H1 (cell line): Measurements from ENCODE around the gene LRRC56. TPM values are rescaled to one million over a fixed set of nuclear protein-coding genes. Genes with fewer than 3 reads are reported as not detected.

Experiments
- BACH1 ChIP-seq: IDR thresholded peaks from 2 replicates; pipeline ENCODE4 v1.6.1; 2012; ENCODE audit warnings: low read length, improper control_type of control experiment
- GTF2F1 ChIP-seq: IDR thresholded peaks from 2 replicates; pipeline ENCODE4 v1.6.1; 2012; ENCODE audit warnings: low read depth, low read length, improper control_type of control experiment, borderline replicate concordance
- NANOG ChIP-seq: IDR thresholded peaks from 2 replicates; pipeline ENCODE4 v1.6.1; 2011; ENCODE audit warnings: low read length, low read depth, mild to moderate bottlenecking, inconsistent platforms; ENCODE audit not compliant: insufficient read depth, poor library complexity, severe bottlenecking
- POLR2A ChIP-seq, 2 experiments: IDR thresholded peaks; 1 replicate in 1 of 2; 2 replicates in 1 of 2; pipeline ENCODE4 v1.6.1; 2011; ENCODE audit warnings: low read depth in 2 of 2, low read length in 2 of 2, mild to moderate bottlenecking in 2 of 2; ENCODE audit errors: control extremely low read depth in 1 of 2
- POU5F1 ChIP-seq: IDR thresholded peaks from 2 replicates; pipeline ENCODE4 v1.6.1; 2011; ENCODE audit warnings: low read depth, mild to moderate bottlenecking, low read length, moderate library complexity
- RBBP5 ChIP-seq: IDR thresholded peaks from 2 replicates; pipeline ENCODE4 v1.7.1; 2012; ENCODE audit warnings: low read depth, mild to moderate bottlenecking, inconsistent platforms, low read length, moderate library complexity, borderline replicate concordance
- SP2 ChIP-seq: IDR thresholded peaks from 2 replicates; pipeline ENCODE4 v1.6.1; 2012; ENCODE audit warnings: mild to moderate bottlenecking, low read length, inconsistent platforms
- SP4 ChIP-seq: IDR thresholded peaks from 2 replicates; pipeline ENCODE4 v1.6.1; 2012; ENCODE audit warnings: low read length, inconsistent platforms
- SUZ12 ChIP-seq: fragments of 200-600 bp; sonication (generic); IDR thresholded peaks from 2 replicates; pipeline ENCODE4 v1.6.1; 2012; ENCODE audit warnings: mild to moderate bottlenecking, inconsistent platforms, low read length, moderate library complexity, mixed read lengths
- TBP ChIP-seq: IDR thresholded peaks from 2 replicates; pipeline ENCODE4 v1.6.1; 2011; ENCODE audit warnings: low read depth, low read length, improper control_type of control experiment
- polyA plus RNA-seq, 7 experiments: library from polyadenylated mRNA; depleted of rRNA in 3 of 7; stranded (reverse) in 5 of 7; unstranded in 2 of 7; fragments of >200 nt in 5 of 7; fragments of 200-250 nt in 2 of 7; gene quantifications; 1 replicate in 5 of 7; 2 replicates in 1 of 7; 4 replicates in 1 of 7; pipeline versions ENCODE4 v1.2.1 to v1.2.3, GENCODE V29; 2011 to 2013; ENCODE audit warnings: missing spikeins in 2 of 7, mixed read lengths in 2 of 7
- total RNA-seq: library from RNA; stranded (reverse); fragmentation: NEBNext Ultra II Directional; extraction: Animal tissue kit (Norgen Biotek cat#: 25700); gene quantifications from 2 replicates; pipeline ENCODE4 v1.2.1, GENCODE V29; 2021
- TF ChIP-seq, protein P1 (sequence below): fragments of 300-600 bp; sonication (generic); IDR thresholded peaks from 2 replicates; pipeline ENCODE4 v1.7.1; 2012; ENCODE audit warnings: low read length, moderate library complexity, mild to moderate bottlenecking, inconsistent platforms; ENCODE audit not compliant: insufficient replicate concordance

LRRC56 gene
- total and polyA plus RNA-seq, 2 of the 8 experiments (the other 6 are each of a cell fraction or from before 2014, with no cell fraction given): 0.94 to 1.9 TPM

DNA sequence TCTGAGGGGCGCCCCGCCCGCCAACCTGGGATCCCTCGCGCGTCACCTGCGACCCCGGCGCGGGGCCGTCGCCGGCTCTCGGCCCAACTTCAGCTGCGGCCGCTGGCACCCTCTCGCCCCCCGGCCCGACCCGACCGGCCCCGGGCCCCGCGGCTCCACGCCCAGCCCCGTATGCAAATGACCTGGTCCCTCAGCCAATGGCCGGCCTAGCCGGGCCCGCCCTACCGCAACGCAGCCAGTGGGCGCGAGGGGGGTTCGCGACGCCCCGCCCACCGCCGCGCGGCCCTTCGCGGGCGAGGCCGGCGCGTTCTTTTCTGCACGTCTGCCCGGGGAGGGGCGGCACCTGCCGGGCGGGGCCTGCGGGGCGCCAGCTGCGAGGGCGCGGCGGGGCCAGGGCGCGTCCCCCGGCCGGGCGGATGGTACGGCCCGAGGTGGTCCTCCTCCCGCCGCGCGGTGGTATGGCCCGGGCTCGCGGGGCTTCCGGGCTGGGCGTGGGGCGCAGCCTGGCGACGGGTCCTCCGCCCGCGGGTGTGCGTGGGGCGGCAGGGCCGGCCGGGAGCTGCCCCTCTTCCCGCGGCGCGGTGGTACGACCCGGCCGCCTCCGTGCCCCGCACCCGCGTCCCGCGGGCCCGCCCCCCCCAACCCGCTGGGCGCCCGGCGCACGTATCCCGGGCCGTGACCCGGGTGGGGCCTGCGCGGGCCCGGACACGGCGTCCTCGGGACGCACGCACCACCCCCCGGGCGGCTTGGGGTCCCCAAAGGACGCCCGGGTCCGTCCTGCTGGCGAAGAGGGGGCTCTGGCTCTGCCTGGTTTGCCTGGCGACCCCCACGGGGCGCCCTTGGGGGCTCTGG, 31.2 kb downstream of the LRRC56 start (continued):
- TF ChIP-seq NANOG: no peak
- TF ChIP-seq POLR2A (IDR thresholded peaks at IDR 0.05; ENCODE audit: control extremely low read depth in 1 of 2, low read depth in 2 of 2, low read length in 2 of 2): no peak
- TF ChIP-seq RBBP5: no peak
- no peak for TF ChIP-seq GTF2F1
- TF ChIP-seq SP2: no peak
- no peak for TF ChIP-seq SP4
- TF ChIP-seq, protein P1, sequence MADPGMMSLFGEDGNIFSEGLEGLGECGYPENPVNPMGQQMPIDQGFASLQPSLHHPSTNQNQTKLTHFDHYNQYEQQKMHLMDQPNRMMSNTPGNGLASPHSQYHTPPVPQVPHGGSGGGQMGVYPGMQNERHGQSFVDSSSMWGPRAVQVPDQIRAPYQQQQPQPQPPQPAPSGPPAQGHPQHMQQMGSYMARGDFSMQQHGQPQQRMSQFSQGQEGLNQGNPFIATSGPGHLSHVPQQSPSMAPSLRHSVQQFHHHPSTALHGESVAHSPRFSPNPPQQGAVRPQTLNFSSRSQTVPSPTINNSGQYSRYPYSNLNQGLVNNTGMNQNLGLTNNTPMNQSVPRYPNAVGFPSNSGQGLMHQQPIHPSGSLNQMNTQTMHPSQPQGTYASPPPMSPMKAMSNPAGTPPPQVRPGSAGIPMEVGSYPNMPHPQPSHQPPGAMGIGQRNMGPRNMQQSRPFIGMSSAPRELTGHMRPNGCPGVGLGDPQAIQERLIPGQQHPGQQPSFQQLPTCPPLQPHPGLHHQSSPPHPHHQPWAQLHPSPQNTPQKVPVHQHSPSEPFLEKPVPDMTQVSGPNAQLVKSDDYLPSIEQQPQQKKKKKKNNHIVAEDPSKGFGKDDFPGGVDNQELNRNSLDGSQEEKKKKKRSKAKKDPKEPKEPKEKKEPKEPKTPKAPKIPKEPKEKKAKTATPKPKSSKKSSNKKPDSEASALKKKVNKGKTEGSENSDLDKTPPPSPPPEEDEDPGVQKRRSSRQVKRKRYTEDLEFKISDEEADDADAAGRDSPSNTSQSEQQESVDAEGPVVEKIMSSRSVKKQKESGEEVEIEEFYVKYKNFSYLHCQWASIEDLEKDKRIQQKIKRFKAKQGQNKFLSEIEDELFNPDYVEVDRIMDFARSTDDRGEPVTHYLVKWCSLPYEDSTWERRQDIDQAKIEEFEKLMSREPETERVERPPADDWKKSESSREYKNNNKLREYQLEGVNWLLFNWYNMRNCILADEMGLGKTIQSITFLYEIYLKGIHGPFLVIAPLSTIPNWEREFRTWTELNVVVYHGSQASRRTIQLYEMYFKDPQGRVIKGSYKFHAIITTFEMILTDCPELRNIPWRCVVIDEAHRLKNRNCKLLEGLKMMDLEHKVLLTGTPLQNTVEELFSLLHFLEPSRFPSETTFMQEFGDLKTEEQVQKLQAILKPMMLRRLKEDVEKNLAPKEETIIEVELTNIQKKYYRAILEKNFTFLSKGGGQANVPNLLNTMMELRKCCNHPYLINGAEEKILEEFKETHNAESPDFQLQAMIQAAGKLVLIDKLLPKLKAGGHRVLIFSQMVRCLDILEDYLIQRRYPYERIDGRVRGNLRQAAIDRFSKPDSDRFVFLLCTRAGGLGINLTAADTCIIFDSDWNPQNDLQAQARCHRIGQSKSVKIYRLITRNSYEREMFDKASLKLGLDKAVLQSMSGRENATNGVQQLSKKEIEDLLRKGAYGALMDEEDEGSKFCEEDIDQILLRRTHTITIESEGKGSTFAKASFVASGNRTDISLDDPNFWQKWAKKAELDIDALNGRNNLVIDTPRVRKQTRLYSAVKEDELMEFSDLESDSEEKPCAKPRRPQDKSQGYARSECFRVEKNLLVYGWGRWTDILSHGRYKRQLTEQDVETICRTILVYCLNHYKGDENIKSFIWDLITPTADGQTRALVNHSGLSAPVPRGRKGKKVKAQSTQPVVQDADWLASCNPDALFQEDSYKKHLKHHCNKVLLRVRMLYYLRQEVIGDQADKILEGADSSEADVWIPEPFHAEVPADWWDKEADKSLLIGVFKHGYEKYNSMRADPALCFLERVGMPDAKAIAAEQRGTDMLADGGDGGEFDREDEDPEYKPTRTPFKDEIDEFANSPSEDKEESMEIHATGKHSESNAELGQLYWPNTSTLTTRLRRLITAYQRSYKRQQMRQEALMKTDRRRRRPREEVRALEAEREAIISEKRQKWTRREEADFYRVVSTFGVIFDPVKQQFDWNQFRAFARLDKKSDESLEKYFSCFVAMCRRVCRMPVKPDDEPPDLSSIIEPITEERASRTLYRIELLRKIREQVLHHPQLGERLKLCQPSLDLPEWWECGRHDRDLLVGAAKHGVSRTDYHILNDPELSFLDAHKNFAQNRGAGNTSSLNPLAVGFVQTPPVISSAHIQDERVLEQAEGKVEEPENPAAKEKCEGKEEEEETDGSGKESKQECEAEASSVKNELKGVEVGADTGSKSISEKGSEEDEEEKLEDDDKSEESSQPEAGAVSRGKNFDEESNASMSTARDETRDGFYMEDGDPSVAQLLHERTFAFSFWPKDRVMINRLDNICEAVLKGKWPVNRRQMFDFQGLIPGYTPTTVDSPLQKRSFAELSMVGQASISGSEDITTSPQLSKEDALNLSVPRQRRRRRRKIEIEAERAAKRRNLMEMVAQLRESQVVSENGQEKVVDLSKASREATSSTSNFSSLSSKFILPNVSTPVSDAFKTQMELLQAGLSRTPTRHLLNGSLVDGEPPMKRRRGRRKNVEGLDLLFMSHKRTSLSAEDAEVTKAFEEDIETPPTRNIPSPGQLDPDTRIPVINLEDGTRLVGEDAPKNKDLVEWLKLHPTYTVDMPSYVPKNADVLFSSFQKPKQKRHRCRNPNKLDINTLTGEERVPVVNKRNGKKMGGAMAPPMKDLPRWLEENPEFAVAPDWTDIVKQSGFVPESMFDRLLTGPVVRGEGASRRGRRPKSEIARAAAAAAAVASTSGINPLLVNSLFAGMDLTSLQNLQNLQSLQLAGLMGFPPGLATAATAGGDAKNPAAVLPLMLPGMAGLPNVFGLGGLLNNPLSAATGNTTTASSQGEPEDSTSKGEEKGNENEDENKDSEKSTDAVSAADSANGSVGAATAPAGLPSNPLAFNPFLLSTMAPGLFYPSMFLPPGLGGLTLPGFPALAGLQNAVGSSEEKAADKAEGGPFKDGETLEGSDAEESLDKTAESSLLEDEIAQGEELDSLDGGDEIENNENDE: no peak
- TF ChIP-seq TBP: no peak
- no peak for TF ChIP-seq POU5F1
- no peak for TF ChIP-seq SUZ12
- TF ChIP-seq BACH1: peak; percentile 77
